HS-27A (cell line): Measurements from ENCODE around the gene NPBWR2.

Experiments
- DNase-seq: peaks from one replicate; pipeline ENCODE4 v3.0.0-alpha.2; 2012; ENCODE audit warnings: low read depth, missing footprints

NPBWR2 gene

DNA sequence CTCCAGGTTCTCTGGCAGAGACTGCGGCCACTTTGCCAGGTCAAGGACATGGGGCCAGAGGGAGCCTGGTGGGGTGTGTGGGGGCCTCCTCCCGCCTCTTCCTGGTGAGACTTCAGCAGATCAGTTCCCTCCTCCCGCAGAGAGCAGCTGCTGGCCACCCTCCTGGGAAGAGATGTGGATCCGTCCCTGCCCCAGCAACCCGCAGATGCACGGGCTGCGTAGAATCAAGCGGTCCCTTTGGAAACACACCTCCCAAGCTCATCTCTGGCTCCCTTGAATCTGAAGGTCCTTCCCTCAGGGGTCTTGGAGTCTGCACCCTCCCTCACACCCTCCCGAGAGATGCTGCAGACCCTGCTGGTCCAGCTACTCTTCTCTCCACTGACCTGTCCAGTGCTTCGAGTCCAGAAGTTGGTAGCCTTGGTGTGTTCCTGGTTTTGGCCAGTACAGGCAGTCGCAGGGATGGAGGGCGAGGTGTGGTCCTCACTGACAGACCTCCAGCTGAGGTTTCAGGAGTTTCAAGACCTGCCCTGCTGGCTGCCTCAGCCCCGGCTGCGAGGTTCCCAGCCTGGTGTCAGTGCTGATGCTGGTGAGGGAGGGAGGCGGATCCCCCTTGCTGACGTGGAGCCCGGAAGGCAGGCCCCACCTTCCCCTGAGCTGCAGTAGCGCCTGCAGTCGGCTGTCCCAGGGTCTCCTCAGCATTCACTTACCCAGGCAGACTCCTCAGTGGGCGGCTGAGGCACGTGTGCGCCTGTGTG lies at the start of gene NPBWR2:
TSS of gene NPBWR2 (minus strand) at position 585 of the 755 bp plus-strand sequence. CDS start 734 bp downstream, outside the sequence.
- DNase-seq: no peak

DNA sequence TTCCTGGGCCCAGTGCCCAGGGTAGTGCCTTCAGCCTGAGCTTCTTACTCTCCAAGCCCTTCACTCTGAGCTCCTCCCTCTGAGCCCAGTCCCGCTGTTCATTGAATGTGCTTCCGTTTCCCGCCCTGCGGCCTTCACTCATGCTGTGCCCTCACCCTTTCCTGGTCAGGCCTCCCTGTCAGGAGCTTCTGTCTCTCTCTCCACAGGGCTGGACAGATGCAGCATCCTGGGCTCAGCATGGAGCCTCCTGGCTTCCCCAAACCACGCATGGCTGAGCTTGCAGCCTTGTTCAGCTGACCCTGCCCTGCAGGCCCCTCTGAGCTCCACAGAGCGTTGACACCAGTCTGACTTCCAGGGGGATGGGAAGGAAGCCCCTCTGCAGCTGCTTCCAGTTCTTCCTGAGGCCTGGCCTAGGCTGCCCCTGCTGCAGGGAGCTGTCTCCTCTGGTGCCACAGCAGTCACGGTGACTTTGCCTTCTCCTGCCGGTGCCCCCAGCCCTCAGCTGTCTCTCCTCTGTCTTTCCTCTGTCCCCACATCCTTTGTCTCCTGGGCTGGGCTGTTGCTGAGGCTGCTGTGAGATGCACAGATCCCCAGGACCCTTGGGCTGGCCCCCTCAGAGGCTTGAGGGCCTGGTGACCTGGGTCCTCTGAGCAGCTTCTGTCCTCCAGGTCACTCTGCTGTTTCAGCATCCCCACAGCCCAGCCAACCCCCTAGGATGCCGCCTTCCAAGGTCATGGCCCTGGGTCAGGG lies 48.9 kb upstream of the NPBWR2 start:
- DNase-seq: no peak

GRCh38 chr20:64155258-64156135 lies 48.1 kb upstream of the NPBWR2 start:
- no peak for DNase-seq

GRCh38 chr20:64154590-64155257 lies 47.4 kb upstream of the NPBWR2 start:
- no peak for DNase-seq

DNA sequence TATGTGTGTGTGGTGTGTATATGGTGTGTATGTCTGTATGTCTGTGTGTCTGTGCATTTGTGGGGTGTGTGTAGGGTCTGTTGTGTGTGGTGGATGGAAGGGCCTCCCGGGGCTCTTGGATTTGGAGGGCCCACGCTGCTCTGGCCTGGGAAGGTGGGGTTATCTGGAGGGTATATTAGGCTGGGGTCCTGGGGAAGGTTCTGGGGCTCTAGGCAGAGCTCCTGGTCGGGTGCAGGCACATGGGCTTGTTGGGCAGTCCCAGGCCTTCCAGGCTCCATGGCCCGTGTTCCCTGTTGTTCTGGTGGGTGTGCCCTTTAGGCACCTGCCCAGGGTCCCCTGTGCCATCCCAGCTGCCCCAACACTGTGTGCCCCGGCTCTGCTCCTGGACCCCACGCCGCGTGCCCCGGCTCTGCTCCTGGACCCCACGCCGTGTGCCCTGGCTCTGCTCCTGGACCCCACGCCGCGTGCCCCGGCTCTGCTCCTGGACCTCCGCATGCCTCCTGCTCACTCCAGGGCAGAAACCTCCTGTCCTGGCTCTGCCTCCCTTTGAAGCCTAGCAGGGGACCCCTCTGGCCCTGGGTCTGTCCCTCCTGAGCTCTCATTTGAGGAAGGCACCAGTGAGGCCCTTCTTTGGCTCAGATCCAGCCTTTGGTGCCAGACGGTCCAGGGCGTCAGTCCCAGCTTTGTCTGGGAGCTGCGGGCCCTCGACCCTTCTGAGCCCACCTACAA lies 46.7 kb upstream of the NPBWR2 start:
- DNase-seq: no peak

DNA sequence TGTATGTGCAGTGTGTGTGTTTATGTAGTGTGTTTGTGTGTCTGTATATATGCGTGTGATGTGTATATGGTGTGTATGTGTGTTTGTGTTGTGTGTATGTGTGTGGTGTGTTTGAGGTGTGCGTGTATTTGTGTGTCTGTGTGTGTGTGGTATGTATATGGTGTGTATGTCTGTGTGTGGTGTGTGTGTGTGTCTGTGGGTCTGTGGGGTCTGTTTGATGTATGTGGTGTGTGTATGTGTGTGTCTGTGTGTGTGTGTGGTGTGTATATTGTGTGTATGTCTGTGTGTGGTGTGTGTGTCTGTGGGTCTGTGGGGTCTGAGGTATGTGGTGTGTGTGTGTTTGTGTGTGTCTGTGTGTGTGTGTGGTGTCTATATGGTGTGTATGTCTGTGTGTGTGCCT lies 46.0 kb upstream of the NPBWR2 start:
- DNase-seq: no peak

- no peak for DNase-seq
Measured at GRCh38 chr20:64152906-64153305, 45.5 kb upstream of the NPBWR2 start.

DNA sequence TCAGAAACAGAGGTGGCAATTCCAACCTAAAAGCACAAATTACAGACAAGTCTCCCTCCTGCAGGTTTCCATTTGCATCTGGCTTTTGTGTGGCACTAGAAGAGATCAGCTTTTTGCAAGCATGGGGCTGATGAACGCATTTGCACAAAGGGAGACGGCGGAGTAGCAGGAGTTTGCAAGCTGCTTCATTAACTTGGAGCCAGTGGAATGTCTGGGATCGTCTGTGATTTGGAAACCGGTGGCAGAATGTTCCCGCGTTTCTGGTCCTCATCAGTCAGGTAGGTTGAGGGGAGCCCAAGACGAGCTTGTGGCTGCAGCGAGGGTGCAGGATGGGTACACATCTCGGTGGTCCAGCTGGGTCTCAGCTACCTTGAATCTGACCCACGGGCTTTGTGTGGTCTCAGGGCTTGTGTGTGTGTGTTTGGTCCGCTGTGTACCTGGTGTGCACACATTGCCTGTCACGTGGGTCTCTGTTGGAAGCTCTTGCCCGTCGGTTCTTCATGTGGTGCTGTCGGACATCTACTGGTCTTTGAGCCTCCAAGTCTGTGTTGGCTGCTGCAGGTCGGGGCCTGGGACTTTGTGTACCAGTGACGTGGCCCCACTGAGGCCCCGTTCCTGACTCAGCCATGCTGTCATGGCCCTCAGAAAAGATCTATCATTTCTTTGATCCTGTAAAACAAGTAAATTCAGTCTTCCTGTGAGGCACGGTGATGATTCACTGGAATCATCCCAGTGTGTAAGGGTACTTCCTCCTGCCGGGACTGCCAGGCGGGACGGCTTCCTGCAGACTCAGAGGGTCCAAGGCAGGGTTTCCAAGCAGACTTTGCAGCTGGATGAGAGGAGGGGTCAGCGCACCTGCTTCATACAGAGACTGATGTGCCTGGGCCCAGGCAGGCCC lies 44.5 kb upstream of the NPBWR2 start:
- DNase-seq: no peak

DNA sequence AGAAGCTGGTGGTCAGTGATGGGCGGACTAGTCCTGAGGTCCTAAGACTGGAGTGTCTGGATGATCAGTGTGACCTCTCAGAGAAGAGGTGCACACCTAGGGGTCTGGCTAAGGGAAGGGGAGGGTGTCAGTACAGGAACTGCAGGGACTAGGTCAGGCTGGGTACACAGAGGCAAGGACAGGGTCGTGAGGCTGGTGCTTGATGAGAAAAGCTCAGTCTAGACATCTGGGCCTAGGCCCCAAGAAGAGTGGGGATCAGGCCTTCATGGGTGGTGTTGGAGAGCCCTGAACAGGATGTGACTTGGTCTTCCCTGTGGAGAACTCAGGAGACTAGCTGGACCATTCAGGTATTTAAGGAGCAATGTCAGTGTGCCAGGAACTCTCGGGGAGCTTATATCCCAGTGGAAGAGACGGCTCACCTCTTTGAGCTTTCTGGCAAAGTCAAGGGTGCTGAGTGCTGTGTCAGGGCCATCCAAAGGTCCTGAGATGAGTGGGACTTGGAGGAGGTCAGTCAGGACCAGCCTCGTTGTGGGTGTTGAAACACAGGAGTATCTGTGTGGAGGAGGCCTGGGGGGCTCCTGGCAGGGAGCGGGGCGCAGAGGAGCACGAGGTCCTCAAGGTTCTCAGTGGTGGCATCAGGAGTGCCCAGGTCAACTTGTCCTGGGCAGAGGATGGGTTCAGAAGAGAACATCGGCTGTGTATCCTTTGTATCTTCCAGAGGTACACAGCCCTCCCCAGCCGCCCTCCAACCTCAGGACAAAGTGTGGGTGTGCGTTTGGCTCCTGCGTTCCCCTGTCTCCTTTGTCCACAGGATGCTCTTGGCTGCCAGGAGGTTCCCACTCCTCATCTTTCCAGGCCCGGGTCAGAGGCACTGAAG lies 43.6 kb upstream of the NPBWR2 start:
- DNase-seq: no peak

DNA sequence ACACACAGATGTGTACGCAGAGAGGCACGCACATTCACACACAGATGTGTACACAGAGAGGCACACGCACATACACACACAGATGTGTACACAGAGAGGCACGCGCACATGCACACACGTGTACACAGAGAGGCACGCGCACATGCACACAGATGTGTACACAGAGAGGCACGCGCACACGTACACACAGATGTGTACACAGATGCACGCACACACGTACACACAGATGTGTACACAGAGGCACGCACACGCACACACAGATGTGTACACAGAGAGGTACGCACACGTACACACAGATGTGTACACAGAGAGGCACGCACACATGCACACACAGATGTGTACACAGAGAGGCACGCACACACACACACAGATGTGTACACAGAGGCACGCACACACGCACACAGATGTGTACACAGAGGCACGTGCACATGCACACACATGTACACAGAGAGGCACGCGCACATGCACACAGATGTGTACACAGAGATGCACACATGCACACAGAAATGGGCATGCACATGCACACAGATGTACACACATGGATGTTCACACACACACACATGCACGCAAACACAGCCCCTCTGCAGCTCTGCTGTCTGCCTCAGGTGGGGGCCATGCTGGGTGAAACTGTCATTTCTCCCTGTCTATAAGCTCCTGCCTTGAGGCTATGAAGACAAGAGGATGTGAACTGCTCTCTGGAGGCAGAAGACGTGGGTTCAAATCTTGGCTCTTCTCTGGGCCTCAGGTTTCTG lies 42.6 kb upstream of the NPBWR2 start:
- no peak for DNase-seq

DNA sequence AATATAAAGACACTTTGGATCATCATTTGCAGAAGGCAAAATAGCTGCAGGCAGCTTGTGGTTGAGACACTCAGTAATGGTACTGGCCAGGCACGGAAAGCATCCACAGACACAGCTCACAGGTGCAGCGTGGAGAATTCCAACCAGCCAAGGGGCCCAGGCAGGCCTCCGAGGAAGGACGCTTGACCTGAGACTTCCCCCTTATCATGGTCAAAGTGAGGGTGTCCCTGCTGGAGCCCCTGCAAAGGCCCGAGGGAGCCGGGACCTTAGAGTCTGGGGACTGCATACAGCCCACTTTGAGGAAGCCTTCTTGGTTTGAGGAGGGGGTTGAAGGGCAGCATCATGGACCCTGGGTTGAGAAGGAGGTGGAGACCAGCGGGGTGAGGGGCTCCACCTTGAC lies 41.8 kb upstream of the NPBWR2 start:
- no peak for DNase-seq

DNA sequence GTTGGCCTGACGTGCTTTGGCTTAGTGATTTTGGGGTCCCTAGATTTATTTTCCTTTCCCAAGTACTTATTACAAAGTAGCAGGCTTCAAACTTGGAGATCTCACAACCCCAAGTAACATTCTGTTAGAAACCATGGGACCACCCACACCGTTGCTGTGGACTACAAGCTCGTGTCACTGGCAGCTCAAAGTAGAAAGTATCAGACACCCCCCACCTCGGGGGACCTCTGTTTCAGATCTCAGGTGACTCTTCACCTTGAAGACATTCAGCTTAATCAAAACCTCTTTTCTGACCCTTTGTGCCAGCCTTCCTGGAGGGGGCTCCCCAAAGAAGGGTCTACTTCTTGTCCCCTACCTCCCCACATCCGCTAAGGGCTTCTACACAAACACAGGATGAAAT lies 41.2 kb upstream of the NPBWR2 start:
- no peak for DNase-seq

DNA sequence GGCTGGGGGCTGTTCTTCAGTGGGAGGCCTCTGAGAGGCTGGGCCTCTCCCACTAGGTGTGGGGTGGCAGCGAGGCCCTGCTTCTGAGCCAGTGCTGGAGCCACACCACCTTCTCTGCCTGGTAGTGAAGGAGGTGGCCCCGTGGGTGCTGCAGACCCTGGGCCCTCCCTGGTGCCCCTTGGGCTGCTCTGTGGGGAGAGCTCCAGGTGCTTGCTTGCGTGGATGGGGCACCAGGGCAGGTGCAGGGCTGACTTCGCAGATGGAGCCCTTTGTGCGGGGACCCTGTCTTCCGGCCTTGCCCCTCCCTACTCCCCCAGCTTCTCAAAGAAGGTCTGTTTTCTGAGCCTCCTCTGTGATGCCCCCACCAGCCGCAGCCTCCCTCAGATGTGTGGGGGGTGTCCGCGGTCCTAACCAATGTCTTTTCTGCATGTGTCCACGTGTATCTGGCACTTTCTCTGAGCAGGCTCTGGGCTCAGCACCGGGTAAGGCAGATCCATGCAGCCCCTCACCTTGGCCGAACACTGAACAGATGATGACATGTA lies 39.6 kb upstream of the NPBWR2 start:
- no peak for DNase-seq

DNA sequence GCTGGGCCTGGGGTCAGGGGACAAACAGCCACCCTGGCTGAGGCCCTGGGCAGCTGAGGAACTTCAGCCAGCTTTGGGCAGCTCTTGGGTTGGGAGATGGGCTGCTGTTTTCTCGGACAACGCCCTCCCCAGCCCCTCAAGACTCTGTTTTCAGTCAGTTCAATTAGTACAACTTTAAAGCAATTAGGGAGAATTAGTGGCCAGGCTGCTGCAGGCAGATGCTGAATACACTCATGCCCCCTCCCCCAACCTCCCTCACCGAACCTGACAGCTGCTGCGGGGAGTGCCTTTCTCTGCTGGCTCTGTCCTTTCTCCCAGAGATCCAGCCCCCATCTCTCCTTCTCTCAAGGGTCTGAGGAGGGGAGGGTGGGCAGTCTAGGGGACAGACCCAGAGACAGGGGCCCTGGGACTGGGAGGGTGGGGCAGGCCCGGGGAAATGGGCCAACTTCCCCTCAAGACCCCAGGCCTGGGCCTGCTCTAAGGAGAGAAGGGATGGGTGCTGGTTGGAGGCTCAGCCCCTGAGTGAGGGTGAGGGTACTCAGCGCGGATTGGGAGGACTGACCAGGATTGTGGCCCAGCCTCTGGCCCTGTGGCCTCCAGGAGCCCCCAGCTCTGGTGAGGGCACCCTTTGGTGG lies 39.1 kb upstream of the NPBWR2 start:
- no peak for DNase-seq

- DNase-seq: no peak
Measured at GRCh38 chr20:64145458-64146300, 38.3 kb upstream of the NPBWR2 start.

DNA sequence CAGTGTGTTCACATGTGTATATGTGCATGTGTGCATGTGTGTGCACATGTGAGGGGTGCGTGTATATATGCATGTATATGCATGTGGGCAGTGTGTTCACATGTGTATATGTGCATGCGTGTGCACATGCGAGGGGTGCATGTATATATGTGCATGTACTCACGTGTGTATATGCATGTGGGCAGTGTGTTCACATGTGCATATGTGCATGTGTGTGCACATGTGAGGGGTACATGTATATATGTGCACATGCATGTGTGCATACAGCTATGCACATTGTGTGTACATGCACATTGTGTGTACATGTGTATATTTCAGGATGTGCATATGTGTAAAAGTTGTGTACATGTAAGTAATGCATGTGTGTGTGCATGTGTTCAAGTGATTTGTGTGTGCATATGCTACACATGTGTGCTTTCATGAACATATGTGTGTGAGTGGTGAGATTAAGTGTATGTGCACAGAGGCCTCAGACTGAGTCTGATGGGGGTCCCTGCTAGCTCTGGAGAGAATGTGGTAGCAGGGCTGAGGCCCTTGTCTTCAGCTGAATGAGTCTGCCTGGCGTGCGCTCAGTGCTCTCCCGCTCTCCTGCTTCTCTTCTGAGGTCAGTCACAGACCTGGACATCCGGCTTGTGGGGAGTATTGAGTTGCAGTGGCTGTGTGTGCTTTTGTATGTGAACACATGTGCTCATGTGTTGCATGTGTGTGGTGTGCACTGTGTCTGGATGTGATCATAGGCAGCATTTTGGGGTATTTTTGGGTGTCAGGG lies 37.0 kb upstream of the NPBWR2 start:
- DNase-seq: no peak
